HUES48 (cell line): ENCODE data around the gene RNF141.

Source experiments
- H3K27ac ChIP-seq: one replicate; pipeline ENCODE4 v1.7.0; 2013; ENCODE audit warnings: low read depth, low read length, inconsistent platforms
- H3K27me3 ChIP-seq: 2 replicates; pipeline ENCODE4 v1.6.1; 2013; ENCODE audit warnings: mild to moderate bottlenecking, low read length; ENCODE audit not compliant: control insufficient read depth, insufficient read depth
- H3K36me3 ChIP-seq: 2 replicates; pipeline ENCODE4 v1.6.1; 2013; ENCODE audit warnings: low read length; ENCODE audit not compliant: control insufficient read depth, insufficient read depth
- H3K4me1 ChIP-seq: 2 replicates; pipeline ENCODE4 v1.6.1; 2013; ENCODE audit warnings: mild to moderate bottlenecking, low read length; ENCODE audit not compliant: control insufficient read depth, insufficient read depth
- H3K4me3 ChIP-seq: 2 replicates; pipeline ENCODE4 v1.5.1; 2013; ENCODE audit warnings: mild to moderate bottlenecking, low read depth, low read length
- H3K9ac ChIP-seq: 2 replicates; pipeline ENCODE4 v1.6.1; 2013; ENCODE audit warnings: mild to moderate bottlenecking, low read depth, low read length, moderate library complexity
- H3K9me3 ChIP-seq: 2 replicates; pipeline ENCODE4 v1.6.1; 2013; ENCODE audit warnings: low read length; ENCODE audit not compliant: control insufficient read depth, insufficient read depth

RNF141 gene

DNA sequence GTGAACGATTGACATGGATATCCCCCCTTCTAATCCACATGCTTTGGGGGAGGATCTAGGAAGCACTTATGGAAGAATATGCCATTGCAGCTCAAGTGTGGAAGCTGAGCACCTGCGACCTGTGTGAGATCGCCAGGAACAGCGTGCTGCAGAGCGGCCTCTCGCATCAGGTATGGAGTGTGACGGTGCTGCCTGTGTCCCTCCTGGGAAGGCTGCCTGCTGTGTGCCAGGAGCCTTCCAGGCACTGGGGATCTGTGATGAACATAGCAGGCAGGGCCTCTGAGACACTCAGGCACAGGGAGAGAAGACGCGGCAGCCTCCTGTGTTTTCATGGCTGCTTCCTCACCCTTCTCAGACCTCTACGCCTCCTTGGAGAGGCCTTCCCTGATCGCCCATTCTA is 36.5 kb downstream of the RNF141 start:
- Histone ChIP-seq H3K4me3 (no peak overlapping the region), H3K4me1 (no peaks in the 10 kb centered on the region), H3K36me3 (no peaks in the 10 kb centered on the region), H3K27ac (no peak overlapping the region), H3K27me3 (no peaks in the 10 kb centered on the region), H3K9ac (no peak overlapping the region), H3K9me3 (no peaks in the 10 kb centered on the region)

DNA sequence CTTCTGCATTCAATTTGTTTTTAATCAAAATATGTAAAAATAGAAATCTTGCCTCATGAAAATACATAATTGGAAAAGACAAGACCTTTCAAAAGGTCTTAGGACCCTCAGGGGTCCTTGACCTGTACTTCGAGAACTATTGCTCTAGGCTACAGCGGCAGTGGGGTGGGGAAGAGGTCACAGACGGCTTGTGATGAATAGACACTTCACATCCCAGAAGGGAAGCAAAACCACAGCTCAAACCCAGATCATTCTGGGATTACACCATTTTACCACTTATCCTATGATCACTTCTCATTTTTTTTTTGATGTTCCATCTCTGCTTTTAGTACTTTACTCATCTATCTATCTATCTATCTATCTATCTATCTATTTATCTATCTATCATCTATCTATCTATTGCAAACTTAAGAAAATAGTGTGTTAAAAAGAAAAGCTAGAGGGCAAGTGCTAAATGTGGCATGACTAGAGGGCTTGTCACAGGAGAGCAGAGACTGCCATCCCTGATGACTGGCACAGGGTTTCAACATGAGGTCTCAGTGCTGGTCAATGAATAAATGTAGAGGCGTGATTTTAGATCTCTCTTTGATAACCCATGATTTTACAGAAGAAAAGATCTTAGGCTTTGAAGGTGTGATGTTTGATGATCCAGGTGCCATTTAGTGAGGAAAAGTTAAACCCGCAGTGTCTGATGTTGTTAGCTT is 37.1 kb downstream of the RNF141 start:
- Histone ChIP-seq H3K36me3 (no peaks in the 10 kb centered on the region), H3K9ac (no peak overlapping the region), H3K27ac (no peak overlapping the region), H3K9me3 (no peaks in the 10 kb centered on the region), H3K27me3 (no peaks in the 10 kb centered on the region), H3K4me1 (no peaks in the 10 kb centered on the region), H3K4me3 (no peak overlapping the region)

DNA sequence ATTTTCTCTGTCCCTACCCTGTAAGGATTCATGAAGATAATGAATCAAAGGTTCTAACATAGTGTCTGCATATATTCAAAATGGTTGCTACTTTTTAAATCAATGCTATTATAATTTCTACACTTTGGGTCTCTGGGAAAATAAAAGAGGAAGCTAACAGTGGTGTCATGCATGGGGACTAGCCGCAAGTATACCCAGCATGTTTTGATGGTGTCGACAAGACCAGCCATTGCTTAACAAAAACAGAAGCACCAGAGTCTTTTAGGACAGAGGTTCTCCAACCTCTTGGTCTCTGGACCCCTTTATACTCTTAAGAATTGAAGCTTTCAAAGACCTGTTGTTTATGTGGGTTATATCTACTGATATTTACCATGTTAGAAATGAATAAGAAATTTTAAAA is 37.8 kb downstream of the RNF141 start:
- H3K27ac ChIP-seq = no peak overlapping the region
- H3K36me3 ChIP-seq = no peaks in the 10 kb centered on the region
- H3K4me3 ChIP-seq = no peak overlapping the region
- no peaks in the 10 kb centered on the region for H3K9me3 ChIP-seq
- no peaks in the 10 kb centered on the region for H3K4me1 ChIP-seq
- H3K9ac ChIP-seq = no peak overlapping the region
- H3K27me3 ChIP-seq = no peaks in the 10 kb centered on the region

DNA sequence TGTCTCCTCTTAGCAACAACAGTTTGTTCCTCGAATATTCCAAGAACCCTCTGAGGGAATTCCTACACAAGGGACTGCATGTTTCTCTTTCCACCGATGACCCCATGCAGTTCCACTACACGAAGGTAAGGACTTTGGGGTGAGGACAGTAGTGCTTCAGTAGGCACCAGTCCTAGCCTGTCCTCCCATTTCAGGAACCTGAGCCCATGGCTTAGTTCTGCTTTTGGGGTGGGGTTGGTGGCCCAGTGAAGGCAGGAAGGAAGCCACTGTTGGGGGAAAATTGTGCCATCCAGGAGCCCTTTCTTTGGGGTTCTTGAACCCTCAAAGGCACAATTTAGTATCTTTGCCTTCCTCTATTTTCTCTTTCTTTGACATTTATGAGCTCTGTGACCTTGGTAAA is 38.2 kb downstream of the RNF141 start:
- H3K9ac ChIP-seq = no peak overlapping the region
- no peaks in the 10 kb centered on the region for H3K36me3 ChIP-seq
- no peaks in the 10 kb centered on the region for H3K4me1 ChIP-seq
- H3K9me3 ChIP-seq = no peaks in the 10 kb centered on the region
- no peaks in the 10 kb centered on the region for H3K27me3 ChIP-seq
- H3K4me3 ChIP-seq = no peak overlapping the region
- H3K27ac ChIP-seq = no peak overlapping the region

DNA sequence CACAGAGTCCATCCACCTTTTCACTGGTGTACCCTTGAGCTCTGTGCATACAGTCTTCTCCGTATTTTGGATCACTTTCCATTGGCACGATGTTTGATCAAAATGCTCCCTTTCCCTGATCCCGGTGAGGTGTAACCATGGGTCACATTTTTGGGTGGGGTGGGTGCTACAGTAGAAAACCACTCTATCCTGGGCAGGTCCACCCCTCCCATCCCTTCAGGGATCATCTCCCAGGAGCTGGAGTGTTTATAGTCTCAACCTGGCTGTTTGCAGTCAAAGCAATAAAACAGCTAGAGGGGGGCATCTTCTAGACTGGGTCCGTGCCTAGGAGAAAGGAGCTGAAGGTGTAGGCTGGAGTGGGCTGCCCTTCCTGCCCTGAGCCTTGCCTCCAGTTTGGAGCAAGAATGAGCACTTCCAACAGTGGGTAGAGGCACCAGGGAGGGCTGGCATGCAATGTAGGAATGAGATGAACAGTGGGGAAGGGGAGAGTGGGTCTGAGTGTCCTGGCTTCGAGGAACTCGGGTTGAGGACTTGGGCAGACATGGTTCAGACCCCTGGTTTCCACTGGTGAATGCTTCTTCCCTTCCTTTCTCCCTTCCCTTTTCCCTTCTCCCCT is 38.8 kb downstream of the RNF141 start:
- Histone ChIP-seq H3K36me3 (no peaks in the 10 kb centered on the region), H3K4me1 (no peaks in the 10 kb centered on the region), H3K27me3 (no peaks in the 10 kb centered on the region), H3K9me3 (no peaks in the 10 kb centered on the region), H3K9ac (no peak overlapping the region), H3K4me3 (no peak overlapping the region), H3K27ac (no peak overlapping the region)

DNA sequence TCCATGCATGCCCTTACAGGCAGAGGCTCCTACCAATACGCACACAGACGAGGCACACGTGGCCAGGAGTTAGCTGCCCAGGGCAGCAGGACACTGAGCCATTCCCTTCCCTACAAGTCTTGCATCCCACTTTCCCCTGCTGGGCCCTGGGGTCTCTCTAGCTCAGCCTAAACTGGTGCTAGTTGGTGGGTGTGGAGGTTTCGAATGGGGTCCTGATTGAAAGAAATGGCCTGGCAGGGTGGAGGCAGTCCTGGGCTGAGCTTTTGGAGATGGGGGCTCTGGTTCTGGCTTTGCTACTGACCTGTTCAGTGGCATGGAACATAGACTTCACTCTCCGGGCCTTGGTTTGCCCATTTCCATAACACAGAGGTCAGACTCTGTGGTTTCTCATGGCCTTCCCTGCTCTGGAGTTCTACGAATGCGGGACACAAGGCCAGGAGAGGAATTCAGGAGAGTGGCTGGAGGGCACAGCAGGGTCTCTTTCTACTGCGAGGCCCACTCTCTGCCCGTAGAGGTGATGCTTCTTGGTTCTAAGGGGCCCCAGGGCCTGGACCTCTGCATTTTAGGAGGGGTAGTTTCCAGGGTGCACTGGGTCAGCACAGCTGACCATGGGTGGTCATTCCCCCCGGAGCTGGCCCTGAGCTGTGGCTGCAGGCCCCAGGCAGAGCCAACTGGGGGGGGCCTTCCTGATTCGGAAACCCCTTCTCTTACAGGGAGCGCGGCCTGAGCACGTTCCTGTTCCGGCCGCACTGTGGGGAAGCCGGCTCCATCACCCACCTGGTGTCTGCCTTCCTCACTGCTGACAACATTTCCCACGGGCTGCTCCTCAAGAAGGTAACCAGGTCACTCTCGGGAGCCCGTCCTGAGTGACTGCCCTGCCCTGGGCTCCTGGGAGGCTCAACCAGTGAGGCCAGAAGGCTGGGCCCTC is 40.0 kb downstream of the RNF141 start:
- H3K9me3 ChIP-seq = no peaks in the 10 kb centered on the region
- no peak overlapping the region for H3K9ac ChIP-seq
- no peaks in the 10 kb centered on the region for H3K27me3 ChIP-seq
- no peak overlapping the region for H3K27ac ChIP-seq
- no peaks in the 10 kb centered on the region for H3K4me1 ChIP-seq
- no peak overlapping the region for H3K4me3 ChIP-seq
- no peaks in the 10 kb centered on the region for H3K36me3 ChIP-seq

DNA sequence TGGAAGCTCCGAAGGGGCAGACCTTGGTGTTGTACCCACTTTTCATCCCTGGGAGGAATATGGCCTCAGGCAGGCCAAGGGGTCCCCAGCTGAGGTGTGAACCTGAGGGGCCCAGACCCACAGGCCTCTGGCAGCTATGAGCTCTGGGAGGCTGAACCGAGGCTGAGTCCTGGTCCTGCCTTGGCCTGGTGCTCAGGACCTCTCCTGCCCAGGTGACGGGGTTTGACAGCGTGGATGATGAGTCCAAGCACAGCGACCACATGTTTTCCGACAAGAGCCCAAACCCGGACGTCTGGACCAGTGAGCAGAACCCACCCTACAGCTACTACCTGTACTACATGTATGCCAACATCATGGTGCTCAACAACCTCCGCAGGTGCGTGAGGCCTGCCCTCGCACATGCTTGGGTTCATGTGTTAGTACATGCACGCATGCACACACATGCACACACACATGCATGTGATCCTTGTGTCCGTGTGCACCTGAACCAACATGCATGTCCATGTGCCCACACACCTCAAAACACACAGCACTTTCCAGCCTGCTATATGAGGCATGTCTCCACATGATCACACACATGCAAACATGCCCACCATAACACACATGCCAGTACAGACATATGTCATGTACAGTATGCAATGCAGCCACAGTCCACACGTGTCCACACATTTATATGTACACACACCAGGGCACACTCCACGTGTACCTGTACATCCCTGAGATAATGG is 40.9 kb downstream of the RNF141 start:
- H3K27ac ChIP-seq = no peak overlapping the region
- H3K9me3 ChIP-seq = no peaks in the 10 kb centered on the region
- H3K36me3 ChIP-seq = no peaks in the 10 kb centered on the region
- H3K4me3 ChIP-seq = no peak overlapping the region
- H3K9ac ChIP-seq = no peak overlapping the region
- H3K4me1 ChIP-seq = no peaks in the 10 kb centered on the region
- H3K27me3 ChIP-seq = no peaks in the 10 kb centered on the region

DNA sequence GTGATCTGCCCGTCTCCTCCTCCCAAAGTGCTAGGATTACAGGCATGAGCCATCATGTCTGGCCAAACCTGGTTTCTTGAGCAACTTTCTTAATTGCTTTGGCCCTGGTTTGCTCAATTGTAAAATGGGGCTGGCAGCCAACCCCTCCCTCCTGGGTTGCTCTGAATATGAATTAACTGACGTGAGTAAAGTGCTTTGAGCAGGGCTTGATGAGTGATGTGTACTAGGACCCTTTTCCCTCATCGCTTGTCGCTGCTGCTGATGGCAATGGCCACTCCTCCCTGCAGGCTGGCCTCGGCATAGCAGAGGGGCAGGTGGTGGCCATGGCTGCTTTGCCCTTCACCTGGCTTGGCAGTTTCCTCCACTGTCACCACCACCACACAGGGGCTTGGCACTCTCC is 41.5 kb downstream of the RNF141 start:
- H3K27ac ChIP-seq = no peak overlapping the region
- no peak overlapping the region for H3K4me3 ChIP-seq
- no peaks in the 10 kb centered on the region for H3K27me3 ChIP-seq
- no peaks in the 10 kb centered on the region for H3K36me3 ChIP-seq
- no peaks in the 10 kb centered on the region for H3K4me1 ChIP-seq
- no peak overlapping the region for H3K9ac ChIP-seq
- no peaks in the 10 kb centered on the region for H3K9me3 ChIP-seq

DNA sequence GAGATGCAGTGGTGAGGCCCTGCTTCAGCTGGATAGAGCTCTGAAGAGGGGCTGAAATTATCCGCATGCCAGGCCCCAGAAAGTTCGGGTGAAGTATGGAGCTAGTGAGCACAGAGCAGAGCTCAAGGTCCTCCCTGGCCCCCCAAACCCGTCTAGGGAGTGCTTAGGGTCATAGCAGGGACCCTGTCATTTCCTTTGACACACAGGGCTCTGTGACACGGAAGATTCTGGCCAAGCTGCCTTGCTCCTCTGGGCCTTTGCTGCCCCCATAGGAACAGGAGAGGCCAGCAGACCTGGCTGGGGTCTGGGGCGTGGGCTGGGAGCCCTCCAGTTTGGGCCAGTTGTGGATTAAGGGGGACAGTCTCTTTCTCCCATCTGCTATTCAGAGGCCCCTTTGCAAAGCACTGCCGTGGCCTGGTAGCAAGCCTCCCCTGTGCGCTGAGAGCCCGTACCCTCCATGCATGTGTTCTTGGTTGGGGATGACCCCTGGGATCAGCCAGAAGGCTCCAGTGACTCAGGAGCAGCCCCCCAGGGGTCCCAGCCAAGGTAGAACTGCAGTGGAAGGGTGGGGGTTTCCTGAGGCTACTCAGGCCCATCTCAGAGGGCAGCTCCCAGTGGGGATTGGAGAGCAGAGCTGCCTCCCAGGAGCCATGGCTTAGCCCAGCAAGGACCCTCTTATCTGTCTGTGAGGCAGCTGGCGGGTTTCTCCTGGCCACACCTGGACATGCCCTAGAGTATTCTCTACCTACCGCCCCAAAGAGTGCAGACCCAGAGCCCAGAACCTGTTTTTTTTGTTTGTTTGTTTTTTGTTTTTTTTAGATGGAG is 42.3 kb downstream of the RNF141 start:
- H3K4me1 ChIP-seq = no peaks in the 10 kb centered on the region
- H3K36me3 ChIP-seq = no peaks in the 10 kb centered on the region
- H3K9ac ChIP-seq = no peak overlapping the region
- H3K27me3 ChIP-seq = no peaks in the 10 kb centered on the region
- no peak overlapping the region for H3K27ac ChIP-seq
- no peaks in the 10 kb centered on the region for H3K9me3 ChIP-seq
- no peak overlapping the region for H3K4me3 ChIP-seq

DNA sequence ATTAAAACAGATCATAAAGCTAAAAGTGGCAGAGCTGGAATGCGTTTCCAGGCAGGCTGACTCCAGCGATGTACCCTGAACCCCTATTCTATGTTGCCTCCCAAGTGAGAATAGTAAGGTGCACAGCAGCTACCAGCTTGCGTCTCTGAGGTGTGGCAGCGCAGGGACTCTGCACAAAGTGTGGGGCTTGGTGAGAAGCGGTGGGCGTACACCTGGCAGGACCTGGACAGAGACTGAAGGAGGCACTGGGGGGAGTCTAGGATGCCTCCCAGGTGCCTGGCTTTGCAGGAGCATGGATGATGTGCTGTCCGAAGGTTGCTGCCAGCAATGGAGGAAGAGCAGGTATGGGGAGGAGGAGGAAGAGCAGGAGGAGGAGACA is 43.0 kb downstream of the RNF141 start:
- H3K4me1 ChIP-seq = no peaks in the 10 kb centered on the region
- H3K36me3 ChIP-seq = no peaks in the 10 kb centered on the region
- H3K27me3 ChIP-seq = no peaks in the 10 kb centered on the region
- H3K4me3 ChIP-seq = no peak overlapping the region
- H3K27ac ChIP-seq = no peak overlapping the region
- H3K9ac ChIP-seq = no peak overlapping the region
- H3K9me3 ChIP-seq = no peaks in the 10 kb centered on the region
